ENCODE measurements around the gene TMEM255A. TPM values are rescaled to one million over a fixed set of nuclear protein-coding genes. Genes with fewer than 3 reads are reported as not detected.

The TMEM255A gene
- polyA plus RNA-seq, 1 of the 3 experiments (the other 2 are of a cell fraction), result 0.08 TPM

DNA sequence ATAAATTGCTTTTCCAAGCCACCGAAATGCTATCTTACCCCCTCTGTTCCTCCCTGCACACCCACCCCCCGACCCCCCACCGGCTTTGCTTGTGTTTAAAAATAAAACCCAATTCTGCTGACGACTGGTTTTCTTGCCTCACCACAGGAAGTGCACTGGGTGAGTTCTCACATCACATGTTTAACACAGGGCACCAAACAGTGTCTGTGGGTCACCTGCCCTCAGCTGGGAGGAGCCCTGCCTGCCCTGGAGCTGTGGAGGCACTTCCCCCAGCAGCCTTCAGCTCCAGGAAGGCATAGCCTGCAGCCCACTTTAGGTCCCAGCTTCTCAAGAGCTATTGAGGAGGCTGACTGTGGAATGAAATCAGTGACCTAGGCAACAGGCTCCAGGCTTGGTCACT, 8.8 kb downstream of the TMEM255A start (continued):
- TF ChIP-seq USF1 (IDR thresholded peaks at IDR 0.05; ENCODE audit: borderline replicate concordance, low read depth), result no peak
- no peak for TF ChIP-seq FOSL2 (IDR thresholded peaks at IDR 0.05; ENCODE audit: borderline replicate concordance, low read depth)
- TF ChIP-seq NFIC (IDR thresholded peaks at IDR 0.05; ENCODE audit: borderline replicate concordance), result no peak
- TF ChIP-seq POLR2AphosphoS5 (IDR thresholded peaks at IDR 0.05; ENCODE audit: low read depth, low read length), result no peak

DNA sequence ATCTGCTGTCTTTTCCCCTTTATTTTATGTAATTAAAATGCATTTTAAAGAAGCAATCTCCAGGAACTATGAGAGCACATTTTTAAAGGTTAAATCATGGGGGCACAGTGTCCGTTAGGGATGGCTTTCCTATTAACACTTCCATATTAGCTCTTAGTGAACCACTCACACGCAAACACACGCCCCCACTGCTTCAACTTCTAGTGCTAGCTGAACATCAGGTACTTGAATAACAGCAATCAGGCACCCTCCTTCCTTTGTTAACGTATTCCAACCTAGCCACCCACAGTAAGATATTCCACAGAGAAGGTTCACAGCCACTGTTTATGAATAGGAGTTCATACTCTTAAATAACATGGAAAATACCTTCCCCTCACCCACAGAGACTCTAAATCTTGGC, 9.3 kb downstream of the TMEM255A start:
- WGBS (ENCODE audit: low lambda C conversion rate), result 28% methylated on average over 4 of the region's 4 CpGs
- H3K4me3 ChIP-seq (ENCODE audit: low read depth in 2 of 2, low read length in 1 of 2), result no peak overlapping the region
- H3K4me2 ChIP-seq, result no peak overlapping the region
- H3K79me2 ChIP-seq (ENCODE audit: insufficient read depth), result no peaks in the 10 kb centered on the region
- H2AFZ ChIP-seq (ENCODE audit: low read depth), result no peak overlapping the region
- H3K9ac ChIP-seq, result no peak overlapping the region
- DNase-seq, result no peak
- H3K36me3 ChIP-seq (replicated peaks in 1 of 2; ENCODE audit: control insufficient read depth in 1 of 2, insufficient read depth in 2 of 2, low read length in 1 of 2), result no peaks in the 10 kb centered on the region
- CTCF ChIA-PET, result no interaction called here
- no peaks in the 10 kb centered on the region for H3K9me2 ChIP-seq
- peaks cover 12% of the 10 kb centered on the region; the same call in 1 of the 2 replicates for H3K27me3 ChIP-seq (ENCODE audit: insufficient read depth)
- H4K20me1 ChIP-seq (ENCODE audit: insufficient read depth), result no peaks in the 10 kb centered on the region
- TF ChIP-seq RFX5 (IDR thresholded peaks at IDR 0.05; ENCODE audit: low read length) (no peak), YY1 (IDR thresholded peaks at IDR 0.05; ENCODE audit: low read depth) (no peak)
- H3K4me1 ChIP-seq (ENCODE audit: control insufficient read depth in 1 of 2, insufficient read depth in 2 of 2, low read depth in 1 of 2, low read length in 1 of 2), result no peaks in the 10 kb centered on the region
- POLR2A ChIA-PET, result no interaction called here
- H3K27ac ChIP-seq (ENCODE audit: low read depth in 2 of 2, low read length in 1 of 2), result no peak overlapping the region
- no peaks in the 10 kb centered on the region for H3K9me3 ChIP-seq
- H3F3A ChIP-seq (replicated peaks; ENCODE audit: insufficient read depth), result no peaks in the 10 kb centered on the region

DNA sequence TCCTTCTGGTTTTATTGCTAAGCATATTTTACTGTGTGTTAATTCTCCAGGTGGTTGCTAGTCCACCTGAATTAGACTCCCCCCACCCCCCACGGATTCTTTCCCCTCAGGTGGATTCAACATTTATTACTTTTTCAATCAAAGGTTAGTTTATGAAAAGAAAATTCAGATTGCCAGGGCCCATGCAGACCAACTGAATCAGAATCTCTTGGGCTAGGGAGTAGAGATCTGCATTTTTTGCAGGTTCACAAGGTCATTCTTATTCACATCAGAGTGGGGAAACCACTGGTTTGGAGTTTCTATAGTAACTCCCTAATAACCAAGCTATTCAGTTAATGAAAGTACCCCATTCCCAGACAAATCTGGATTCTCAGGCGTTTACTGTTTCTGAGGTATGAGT, 9.8 kb downstream of the TMEM255A start:
- TF ChIP-seq RXRA (IDR thresholded peaks at IDR 0.05; ENCODE audit: borderline replicate concordance, low read depth) (no peak), GATA2 (CRISPR knock-in tag; IDR thresholded peaks at IDR 0.05) (no peak), FOSL2 (IDR thresholded peaks at IDR 0.05; ENCODE audit: borderline replicate concordance, low read depth) (no peak), FOXM1 (IDR thresholded peaks at IDR 0.05; ENCODE audit: low read depth) (no peak), TEAD4 (IDR thresholded peaks at IDR 0.05; ENCODE audit: borderline replicate concordance, insufficient read depth) (no peak), MEF2A (IDR thresholded peaks at IDR 0.05; ENCODE audit: borderline replicate concordance, low read depth) (no peak), EZH2phosphoT487 (IDR thresholded peaks at IDR 0.05; ENCODE audit: borderline replicate concordance, low read depth) (no peak), JUND (IDR thresholded peaks at IDR 0.05) (no peak), GABPA (IDR thresholded peaks at IDR 0.05; ENCODE audit: low read depth) (no peak), NRF1 (IDR thresholded peaks at IDR 0.05; ENCODE audit: low read depth, low read length) (no peak), YY1 (IDR thresholded peaks at IDR 0.05; ENCODE audit: low read depth) (no peak), MXI1 (IDR thresholded peaks at IDR 0.05; ENCODE audit: low read depth, low read length) (no peak), ZBTB33 (IDR thresholded peaks at IDR 0.05; ENCODE audit: borderline replicate concordance, low read depth) (no peak), RAD21 (IDR thresholded peaks at IDR 0.05; ENCODE audit: low read length) (no peak), TAF1 (IDR thresholded peaks at IDR 0.05; ENCODE audit: borderline replicate concordance, low read depth, low read length) (no peak), ELF1 (IDR thresholded peaks at IDR 0.05) (no peak), USF1 (IDR thresholded peaks at IDR 0.05; ENCODE audit: borderline replicate concordance, low read depth) (no peak), TCF12 (IDR thresholded peaks at IDR 0.05) (no peak)
- TF ChIP-seq, protein P1, sequence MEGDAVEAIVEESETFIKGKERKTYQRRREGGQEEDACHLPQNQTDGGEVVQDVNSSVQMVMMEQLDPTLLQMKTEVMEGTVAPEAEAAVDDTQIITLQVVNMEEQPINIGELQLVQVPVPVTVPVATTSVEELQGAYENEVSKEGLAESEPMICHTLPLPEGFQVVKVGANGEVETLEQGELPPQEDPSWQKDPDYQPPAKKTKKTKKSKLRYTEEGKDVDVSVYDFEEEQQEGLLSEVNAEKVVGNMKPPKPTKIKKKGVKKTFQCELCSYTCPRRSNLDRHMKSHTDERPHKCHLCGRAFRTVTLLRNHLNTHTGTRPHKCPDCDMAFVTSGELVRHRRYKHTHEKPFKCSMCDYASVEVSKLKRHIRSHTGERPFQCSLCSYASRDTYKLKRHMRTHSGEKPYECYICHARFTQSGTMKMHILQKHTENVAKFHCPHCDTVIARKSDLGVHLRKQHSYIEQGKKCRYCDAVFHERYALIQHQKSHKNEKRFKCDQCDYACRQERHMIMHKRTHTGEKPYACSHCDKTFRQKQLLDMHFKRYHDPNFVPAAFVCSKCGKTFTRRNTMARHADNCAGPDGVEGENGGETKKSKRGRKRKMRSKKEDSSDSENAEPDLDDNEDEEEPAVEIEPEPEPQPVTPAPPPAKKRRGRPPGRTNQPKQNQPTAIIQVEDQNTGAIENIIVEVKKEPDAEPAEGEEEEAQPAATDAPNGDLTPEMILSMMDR (IDR thresholded peaks at IDR 0.05), result no peak
- TF ChIP-seq, protein P2, sequence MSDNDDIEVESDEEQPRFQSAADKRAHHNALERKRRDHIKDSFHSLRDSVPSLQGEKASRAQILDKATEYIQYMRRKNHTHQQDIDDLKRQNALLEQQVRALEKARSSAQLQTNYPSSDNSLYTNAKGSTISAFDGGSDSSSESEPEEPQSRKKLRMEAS (IDR thresholded peaks at IDR 0.05; ENCODE audit: low read depth), result no peak
- Histone ChIP-seq H3K4me2 (no peak overlapping the region), H4K20me1 (ENCODE audit: insufficient read depth) (no peaks in the 10 kb centered on the region), H3K4me1 (ENCODE audit: control insufficient read depth in 1 of 2, insufficient read depth in 2 of 2, low read depth in 1 of 2, low read length in 1 of 2) (no peaks in the 10 kb centered on the region), H3K27ac (ENCODE audit: low read depth in 2 of 2, low read length in 1 of 2) (no peak overlapping the region), H3K27me3 (ENCODE audit: insufficient read depth) (peaks cover 7% of the 10 kb centered on the region; the same call in 1 of the 2 replicates), H3K9me2 (no peaks in the 10 kb centered on the region), H3K79me2 (ENCODE audit: insufficient read depth) (no peaks in the 10 kb centered on the region), H3K4me3 (ENCODE audit: low read depth in 2 of 2, low read length in 1 of 2) (no peak overlapping the region), H3K36me3 (replicated peaks in 1 of 2; ENCODE audit: control insufficient read depth in 1 of 2, insufficient read depth in 2 of 2, low read length in 1 of 2) (no peaks in the 10 kb centered on the region), H2AFZ (ENCODE audit: low read depth) (no peak overlapping the region), H3K9ac (no peak overlapping the region), H3F3A (replicated peaks; ENCODE audit: insufficient read depth) (no peaks in the 10 kb centered on the region), H3K9me3 (no peaks in the 10 kb centered on the region)
- DNase-seq, result no peak
- ChIA-PET POLR2A (no interaction called here), CTCF (interaction anchor here (1.8 kb wide), 1 partner anchor 7 kb away, joined by 4 read pairs; no protein-coding TSS in a partner anchor)
- WGBS (ENCODE audit: low lambda C conversion rate), result 3% methylated on average over 2 of the region's 2 CpGs
